Stimulated activated CD8-positive, alpha-beta memory T cell treated with anti-CD3 and anti-CD28 coated beads, Interleukin-4, amount 100 ng/mL, for 4 hours (primary cell): ENCODE measurements around the gene SH2D1B.

Experiments used
- DNase-seq, 2 donors: peaks; one replicate each; pipeline ENCODE4 v3.0.0-alpha.2; 2020; ENCODE audit warnings: low read depth in 2 of 2, low spot score in 1 of 2

Gene SH2D1B

DNA sequence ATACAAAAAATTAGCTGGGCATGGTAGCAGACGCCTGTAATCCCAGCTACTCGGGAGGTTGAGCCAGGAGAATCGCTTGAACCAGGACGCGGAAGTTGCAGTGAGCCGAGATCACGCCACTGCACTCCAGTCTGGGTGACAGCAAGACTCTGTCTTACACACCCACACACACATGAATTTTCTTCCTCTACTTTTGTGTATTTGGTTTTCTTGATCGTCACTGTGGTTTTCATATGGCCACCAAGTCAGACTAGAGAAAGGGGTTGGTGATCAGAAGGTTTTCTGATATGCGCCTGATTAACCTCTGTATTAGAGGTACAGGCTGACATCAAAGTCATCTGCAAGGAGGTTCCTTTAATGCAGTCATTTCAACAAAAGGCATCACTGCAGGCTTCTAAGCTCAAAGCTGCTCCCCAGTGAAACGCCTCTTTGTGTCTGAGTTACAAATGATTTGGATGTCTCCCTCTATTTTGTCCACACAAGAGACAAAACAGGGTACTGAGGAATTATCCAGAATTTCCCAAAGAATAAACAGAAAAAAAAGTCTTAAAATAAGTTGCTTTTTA, 11.1 kb downstream of the SH2D1B start:
- DNase-seq, result no peak

DNA sequence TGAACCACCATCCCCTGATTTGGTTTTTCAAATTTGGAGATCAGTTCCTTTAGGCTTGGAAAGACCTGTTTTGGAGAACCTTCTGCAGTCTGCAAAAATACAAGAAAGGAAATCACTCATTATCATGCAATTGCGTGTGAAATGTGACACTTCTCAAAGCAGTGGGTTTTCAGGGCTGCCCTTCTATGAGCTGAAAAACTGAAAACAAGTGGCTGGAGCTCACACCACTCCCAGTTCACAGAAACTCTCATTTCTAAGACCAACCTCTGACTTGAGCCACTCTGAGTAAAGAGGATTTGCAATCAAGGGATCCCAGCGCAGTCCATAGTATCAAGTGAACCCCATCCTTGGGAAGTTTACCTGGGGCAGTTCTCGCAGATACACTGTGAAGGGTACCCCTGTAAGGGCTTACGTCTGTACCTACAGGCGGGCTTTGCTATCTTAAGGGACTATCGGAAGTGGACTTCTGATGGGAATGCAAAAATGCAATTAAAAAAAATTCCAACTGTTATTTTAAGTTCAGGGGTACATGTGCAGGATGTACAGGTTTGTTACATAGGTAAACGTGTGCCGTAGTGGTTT, 12.8 kb downstream of the SH2D1B start:
- DNase-seq, result no peak

GRCh38 chr1:162397943-162398560, 13.9 kb downstream of the SH2D1B start:
- DNase-seq, result no peak

DNA sequence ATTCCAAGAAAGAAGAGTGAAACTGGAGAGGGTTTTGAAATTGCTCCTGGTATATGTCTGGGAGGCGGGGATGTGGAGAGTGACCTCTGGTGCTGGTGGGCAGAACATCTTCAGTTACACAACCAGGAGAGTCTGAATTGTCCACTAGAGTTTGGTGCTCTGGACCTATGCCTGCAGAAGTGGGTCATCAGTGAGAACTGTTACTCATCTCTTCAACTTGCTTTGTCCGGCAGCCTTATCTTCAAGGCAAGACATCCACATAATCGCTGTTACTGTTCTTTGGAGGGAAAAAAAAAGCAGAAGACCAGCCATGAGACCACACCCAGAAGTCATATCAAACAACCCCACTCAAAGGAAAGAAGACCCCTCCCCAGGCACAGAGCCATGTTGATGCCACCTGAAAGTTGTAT, 14.9 kb downstream of the SH2D1B start:
- DNase-seq, result no peak

- DNase-seq, result no peak
Measured at GRCh38 chr1:162396201-162396906, 15.6 kb downstream of the SH2D1B start.

DNA sequence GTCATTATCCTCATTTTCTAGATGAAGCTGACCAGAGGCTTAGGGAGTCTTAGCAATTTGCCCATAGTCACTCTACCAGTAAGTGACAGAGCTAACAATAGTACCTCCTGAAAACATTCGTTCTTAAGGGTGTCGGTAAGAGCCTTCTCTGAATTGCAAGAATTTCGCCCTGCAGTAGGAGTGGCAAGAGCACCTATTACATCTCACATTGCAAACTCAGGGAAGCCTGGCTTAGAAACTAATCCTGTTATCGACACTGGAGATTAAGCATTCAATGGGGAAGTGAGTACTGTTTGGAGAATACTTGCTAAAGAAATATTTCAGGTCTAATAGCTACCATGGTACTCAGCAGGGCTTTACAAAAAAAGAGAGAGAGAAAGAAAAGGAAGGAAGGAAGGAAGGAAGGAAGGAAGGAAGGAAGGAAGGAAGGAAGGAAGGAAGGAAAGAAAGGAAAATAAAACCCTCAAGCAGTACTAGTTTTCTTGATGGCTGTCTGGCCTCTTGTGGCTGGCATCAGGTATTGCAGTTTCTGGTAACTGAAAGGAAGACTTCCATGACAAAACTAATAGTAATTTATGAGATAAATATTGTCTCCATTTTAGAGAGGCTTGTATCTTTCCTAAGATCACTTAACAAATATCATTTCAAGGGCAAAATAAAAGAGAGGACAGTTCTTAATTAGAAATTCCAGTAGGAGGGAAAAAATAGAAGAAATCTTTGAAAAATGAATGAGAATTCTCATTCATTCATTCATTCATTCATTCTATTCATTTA, 20.0 kb downstream of the SH2D1B start:
- DNase-seq, result no peak

- no peak for DNase-seq
Measured at GRCh38 chr1:162390396-162391185, 21.3 kb downstream of the SH2D1B start.

DNA sequence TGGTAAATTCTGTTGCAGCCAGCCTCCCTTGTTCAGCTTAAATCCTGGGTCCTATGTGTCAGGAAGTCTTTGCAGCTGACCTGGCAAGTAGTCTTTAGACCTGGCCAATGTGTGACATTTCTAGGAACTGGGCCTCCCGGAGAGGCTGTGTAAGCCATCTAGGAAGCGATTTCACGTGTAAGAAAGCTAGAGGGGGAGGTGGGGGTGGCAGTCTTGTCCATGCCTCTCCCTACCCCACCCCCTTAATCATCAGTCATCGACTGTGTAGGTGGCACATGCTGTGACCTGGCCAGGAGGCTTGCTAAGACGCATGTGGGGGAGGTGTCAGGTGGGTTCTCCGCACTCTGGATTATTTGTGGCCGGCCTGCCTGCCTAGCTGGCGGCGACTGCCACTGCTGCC, 22.0 kb downstream of the SH2D1B start:
- DNase-seq, result no peak

DNA sequence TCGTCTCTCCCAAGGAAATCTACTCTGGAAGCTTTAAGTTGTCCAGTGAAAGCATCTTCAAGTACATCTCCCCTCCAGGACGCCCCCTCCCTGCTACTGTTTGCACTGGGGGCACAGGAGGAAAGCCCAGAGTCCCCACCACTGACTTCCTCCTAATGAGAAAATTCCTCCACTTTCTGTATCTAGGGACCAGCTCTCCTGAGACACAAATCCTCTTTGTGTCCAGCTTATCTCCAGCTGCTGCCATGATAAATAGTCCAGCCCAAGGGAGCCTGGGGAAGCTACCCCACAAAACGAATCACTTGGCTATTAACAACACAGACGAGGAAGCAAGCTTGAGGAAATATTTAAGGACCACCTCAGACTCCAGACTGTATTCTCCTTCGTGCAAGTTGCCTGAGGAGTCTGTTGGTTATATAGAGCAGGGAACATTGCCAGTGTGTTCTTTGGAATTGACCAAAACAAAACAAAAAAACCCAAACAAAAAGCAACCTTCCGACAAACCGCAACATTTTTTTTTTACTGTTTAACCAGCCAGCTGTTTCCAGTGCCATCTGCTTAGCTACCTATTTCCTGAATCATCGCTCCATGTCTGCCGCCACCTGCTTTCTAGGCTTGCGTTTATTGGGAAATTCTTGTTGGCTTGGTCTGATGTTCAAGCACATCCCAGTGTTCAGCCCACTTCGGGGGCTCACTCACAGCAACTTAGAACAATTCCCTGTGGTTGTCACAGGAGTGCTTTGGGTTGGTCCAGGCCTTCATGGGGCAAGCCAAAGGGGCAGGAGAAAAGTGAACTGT, 22.7 kb downstream of the SH2D1B start:
- DNase-seq, result no peak

DNA sequence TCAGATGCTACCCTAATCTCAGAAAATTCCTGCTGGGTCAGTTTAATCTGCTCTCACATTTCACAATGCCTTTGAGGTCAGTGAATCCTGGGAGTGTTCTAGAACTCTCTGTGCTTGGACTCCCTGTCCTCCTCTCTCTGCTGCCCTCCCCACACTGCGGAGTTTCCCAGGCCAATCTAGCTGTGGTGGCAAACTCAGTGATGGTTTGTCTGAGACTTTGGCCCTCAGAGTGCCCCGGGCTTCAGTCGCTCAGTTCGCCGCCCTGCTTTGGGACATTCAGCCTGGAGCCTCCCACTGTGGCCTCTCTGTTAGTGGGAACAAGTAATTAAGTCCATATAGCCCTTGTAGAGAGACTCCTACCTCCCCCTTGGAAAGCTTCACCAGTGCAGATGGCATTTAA, 23.3 kb downstream of the SH2D1B start:
- DNase-seq, result no peak

- no peak for DNase-seq
Measured at GRCh38 chr1:162388083-162388594, 23.8 kb downstream of the SH2D1B start.

- no peak for DNase-seq
Measured at GRCh38 chr1:162387226-162388082, 24.5 kb downstream of the SH2D1B start.

DNA sequence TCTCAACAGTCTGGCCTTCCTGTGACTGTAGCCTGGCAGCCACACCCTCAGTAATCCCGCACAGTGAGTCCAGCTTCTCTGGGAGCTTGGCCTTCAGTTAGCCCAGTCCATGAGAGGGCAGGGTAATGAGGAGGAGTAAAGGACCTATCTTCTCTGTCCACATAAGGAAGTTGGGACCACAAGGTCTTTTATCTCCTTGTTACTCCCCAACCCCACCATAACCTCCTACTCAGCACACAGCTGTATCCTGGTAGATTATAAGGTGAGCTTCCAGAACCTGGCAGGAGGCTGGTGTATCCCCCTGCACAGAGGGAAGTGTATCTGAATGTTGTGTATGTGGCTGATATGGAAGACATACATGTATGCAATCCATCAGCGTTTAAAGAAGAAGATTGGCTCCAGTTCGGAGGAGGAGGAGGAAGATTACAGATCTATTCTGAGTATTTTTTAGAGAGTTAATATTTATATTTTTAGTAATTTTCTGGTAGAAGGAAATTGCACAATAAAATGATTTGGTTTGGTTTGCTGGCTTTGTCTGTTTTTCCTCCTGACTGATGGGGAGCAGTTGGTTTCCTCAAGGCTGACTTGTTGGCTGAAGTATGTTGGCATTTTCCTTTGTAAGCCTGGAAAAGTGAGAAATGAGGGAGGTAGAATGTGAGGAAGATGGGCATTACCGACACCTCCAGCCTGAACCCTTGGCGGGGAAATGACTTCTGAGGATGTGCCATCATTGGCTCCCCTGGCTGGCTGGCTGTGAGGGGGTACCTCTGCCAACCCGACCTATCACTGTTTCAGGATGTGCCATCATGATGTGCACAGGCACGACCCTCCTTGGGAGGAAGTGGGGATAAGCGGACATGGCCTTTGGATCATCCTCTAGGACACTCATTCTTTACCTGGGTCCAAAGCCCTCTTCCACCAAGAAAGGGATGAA, 25.4 kb downstream of the SH2D1B start:
- DNase-seq, result no peak

- DNase-seq, result no peak
Measured at GRCh38 chr1:162385702-162386101, 26.2 kb downstream of the SH2D1B start.

GRCh38 chr1:162385280-162385623, 26.7 kb downstream of the SH2D1B start:
- no peak for DNase-seq

GRCh38 chr1:162384601-162385279, 27.2 kb downstream of the SH2D1B start:
- DNase-seq, result no peak

DNA sequence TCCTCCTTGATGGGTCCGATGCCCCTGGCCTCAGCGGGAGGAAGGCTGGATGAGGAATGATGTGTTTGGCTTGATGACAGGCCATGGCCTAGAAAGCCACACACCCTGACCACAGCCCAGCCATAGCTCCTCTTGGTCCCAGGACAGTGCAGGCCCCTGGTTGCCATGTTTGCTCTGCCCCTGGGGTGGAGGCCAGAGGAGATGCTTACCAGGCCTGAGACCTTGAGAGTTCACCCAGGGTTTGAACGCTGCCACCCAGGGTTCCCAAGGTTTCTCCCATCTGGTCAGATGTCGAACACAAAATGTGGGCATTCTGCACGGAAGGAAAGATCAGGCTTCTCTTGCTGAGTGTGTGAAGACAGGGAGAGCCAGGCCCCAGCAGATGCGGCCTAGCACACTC, 27.8 kb downstream of the SH2D1B start:
- no peak for DNase-seq
